SIG-M5 (cell line): ENCODE measurements around the gene RIMBP2.

Experiments used
- DNase-seq: peaks from one replicate; lab custom pipeline; 2025; lab: John Stamatoyannopoulos, UW

The RIMBP2 gene

DNA sequence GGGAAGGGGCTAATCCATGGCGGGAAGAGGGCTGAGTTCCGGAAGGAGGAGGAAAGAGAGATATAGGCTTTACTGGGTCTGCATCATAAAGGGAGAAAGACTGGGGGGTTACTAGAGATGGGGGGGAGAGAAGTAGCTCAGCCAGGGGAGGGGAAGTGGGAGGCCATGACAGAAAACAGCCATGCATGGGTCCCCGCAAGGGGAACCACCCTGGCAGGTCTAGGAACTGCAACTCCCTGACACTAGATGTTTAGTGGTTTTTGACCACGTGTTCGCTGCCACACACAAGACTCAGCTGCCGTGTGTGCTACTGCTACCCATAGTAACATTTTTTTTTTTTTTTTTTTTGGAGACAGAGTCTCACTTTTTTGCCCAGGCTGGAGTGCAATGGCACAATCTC, 145.0 kb downstream of the RIMBP2 start:
- no peak for DNase-seq

DNA sequence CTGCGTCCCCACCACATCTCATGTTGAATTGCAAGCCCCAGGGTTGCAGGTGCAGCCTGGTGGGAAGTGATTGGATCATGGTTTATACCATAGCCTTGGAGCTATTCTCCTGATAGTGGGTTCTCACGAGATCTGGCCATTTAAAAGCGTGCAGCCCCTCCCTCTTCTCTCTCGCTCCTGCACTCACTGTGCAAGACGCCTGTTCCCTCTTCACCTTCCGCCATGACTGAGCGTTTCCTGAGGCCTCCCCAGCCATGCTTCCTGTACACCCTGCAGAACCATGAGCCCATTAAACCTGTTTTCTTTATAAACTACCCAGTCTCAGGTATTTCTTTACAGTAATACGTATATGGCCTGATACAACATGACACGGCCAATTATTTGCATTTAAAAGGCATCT, 146.6 kb downstream of the RIMBP2 start:
- DNase-seq, result no peak

DNA sequence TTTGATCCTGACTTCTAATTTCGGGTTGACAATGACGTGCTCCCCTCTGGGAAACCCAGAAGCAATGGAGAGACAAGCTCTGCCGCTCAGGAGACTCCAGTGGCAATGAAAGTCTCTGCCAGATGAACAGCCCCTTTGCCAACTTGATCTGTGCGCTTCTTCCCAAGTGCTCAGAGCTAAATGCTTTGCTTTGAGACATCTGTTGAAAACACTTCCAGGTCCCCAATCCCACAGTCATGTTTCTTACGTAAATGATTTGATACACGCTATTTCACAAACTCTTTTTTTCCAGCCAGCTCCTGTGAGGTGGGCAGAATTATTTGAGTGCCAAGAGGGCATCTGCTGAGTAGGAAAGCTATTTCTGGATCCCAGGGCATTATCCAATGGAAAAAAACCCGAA, 147.6 kb downstream of the RIMBP2 start:
- DNase-seq, result no peak

DNA sequence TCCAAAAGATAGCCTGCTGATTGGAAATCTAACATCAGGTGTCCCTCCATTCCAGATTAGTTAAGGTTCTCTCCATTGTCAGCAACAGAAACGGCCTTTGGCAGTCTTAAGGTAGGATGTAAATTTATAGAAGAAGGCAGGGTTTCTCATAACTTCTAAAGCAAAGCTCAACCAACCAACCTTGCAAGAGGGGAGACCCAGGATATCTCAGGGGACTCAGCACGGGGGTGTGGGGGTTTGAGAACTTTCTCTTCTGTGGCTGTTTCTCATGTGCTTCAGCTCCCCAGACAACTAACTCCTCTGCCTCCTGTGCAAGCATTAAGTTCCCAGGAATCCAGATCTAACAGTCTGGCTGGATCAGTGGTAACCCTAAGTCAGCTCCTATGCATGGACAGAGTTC, 148.1 kb downstream of the RIMBP2 start:
- DNase-seq, result no peak

DNA sequence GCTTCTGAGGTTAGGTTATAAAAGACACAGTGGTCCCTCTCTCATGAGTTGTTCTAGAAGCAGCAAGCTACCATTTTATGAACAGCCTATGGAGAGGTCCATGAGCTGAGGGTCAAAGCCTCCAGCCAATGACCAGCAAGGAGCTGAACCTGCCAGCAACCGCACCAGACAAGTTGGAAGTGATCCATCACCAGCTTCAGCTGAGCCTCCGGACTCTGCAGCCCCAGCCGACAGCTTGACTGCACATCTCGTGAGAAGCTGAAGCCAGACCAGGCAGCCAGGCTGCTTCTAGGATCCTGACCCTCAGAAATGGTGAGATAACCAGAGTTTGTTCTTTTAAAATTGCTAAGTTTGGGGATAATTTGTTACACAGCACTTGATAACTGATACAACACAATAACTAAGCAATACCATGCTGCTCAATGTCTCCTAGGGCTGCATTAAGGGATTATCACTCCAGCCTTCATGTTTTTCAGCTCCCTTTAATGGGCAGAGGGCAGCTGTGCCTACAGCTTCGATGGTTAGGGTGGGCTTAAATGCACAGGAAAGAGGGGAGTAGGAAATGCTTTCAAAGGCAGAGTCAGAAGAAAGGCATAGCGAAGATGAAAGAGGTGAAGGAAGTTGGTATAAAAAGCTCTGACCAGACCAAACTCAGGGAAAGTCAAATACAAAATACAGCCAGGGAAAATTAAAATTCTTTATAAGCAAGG, 149.5 kb downstream of the RIMBP2 start:
- DNase-seq, result no peak

DNA sequence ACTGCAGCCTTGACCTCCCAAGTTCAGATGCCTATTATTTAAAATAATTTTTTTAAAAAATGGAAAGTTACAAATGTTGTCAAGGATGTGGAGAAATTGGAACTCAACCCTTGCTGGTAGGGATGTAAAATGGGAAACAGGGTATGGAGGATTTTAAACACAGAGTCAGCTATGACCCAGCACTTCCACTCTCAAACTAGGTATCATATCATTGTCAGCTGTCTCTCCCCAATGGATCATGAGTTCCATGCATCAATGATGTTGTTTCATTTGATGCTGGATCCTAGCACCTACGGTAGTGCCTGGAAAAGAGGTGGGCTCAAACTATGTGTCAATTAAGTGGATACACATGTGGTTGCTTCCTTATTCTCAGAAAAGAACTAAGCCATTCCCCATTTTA, 150.9 kb downstream of the RIMBP2 start:
- DNase-seq, result no peak

DNA sequence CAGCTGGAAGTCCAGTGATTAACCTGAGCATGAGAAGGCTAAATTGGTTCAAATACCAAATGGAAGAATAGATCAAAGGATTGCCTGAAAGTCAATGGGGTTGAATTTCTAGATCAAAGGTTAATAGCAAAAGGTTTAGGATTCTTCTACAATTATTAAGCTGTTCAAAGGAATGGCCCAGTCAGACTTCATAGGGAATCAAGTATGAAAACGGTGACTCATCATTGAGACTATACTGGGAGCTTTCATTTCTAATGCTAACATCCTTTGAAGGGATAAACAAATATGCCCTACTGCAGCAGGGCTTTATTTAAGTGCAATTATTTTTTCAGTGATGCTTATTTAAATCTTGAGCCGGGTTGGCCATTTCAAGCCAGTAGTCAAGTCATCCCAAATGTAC, 152.8 kb downstream of the RIMBP2 start:
- DNase-seq, result no peak

DNA sequence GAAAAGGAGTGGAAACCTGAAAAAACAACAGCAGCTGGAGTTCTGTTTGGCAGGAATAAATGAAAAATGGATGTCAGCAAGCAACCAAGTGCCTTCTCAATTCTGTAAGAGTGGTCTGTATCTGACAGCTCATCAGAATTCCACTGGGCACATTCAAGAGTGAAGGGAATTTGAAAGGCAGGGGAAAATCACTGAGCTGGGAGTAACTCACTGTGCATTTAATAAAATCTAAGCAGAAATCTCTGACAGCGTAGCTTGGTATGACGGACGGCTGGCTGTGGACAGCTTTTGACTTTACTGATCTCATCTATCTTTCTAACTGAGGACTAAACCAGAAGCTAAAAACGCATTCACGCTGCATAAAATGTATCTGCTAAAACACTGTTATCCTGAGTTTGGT, 153.4 kb downstream of the RIMBP2 start:
- no peak for DNase-seq

DNA sequence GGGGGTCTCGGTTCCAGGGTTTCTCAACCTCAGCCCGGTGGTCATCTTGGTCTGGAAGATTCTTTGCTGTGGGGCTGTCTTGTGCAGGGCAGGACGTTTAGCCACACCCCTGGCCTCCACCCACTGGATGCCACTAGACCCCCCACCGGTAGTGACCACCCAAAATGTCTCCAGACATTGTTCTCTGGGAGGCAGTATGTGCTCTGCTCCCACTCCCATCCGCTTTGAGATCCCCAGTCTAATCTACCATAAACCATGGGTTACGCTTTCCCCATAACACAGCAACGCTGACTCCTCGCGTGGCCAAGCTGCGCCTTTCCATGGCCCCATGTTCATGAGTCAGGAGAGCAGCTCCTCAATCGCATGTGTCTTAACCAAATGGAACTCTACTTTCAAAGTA, 155.8 kb downstream of the RIMBP2 start:
- DNase-seq, result no peak

DNA sequence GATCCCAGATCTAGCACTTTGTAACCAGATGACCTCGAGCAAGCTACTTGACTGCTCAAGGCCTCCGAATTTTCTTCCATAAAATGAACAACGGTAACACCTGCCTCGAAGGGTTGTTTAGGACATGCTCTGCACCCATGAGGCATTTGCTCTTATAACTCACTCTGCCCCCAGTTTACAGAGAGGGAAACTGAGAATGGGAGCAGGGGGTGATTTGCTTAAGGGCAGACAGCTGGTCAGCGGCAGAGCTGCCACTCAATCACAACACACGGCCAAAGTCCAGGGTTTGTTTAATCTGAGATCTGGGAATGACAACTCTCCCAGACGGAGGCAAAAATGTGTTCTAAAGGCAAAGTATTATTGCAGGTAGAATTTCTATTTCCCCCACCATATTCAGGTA, 156.3 kb downstream of the RIMBP2 start:
- no peak for DNase-seq

DNA sequence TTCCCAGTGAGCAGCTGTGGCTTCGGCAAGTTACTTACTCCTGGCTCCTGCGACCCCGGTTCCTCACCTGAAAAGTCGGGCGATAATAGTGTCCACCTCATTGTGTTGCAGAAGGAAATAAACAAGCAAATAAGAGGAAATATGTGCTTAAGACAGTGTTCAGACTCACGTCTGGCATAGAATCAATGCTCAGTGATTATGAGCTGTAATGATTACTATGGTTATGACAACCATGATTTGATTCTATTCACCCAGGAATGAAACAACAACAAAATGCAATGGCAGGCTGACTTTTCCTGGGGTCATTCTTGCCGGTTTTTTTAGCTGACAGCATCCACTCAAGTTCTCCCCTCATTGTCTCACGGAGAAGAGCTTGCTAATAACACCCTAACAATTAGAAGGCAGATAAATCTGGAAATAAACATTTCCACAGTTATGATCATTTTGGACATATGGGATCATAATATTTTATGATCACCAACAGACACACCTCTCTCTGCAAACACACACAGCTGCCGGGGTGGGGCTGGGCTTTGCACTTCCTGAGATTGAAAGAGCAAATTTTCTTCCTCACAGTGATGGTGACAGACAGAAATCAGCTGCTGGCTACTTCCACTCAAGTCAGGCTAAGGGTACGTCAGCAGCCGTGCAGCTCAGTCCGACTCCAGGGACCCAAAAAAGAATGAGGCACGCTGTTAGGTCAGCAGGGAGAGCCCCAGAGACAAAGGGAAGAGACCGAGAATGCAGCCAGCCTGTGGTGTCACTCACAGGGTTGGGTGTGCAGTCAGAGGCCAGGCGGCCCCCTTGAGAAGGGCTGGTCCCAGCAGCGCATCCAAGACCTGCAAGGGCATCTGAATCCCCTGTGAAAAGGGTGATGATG, 158.0 kb downstream of the RIMBP2 start:
- DNase-seq, result no peak

DNA sequence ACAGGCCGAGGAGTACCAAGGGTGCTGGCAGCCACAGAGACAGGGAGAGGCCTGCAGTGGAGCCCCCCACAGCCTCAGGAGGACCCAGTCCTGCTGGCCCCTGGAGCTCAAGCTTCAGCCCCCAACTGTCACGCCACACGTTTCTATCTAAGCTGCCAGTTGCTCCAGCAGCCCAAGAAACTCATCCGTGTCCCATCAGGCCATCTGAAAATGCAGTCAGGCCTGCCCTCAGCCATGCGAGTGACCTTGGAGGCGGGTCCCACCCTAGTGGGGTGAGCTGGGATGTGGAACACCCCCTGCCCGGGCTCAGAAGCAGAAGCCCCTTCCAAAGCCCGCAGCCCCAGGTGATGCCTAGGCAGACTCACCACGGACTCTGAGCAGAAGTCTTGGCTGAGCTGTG, 158.9 kb downstream of the RIMBP2 start:
- no peak for DNase-seq

DNA sequence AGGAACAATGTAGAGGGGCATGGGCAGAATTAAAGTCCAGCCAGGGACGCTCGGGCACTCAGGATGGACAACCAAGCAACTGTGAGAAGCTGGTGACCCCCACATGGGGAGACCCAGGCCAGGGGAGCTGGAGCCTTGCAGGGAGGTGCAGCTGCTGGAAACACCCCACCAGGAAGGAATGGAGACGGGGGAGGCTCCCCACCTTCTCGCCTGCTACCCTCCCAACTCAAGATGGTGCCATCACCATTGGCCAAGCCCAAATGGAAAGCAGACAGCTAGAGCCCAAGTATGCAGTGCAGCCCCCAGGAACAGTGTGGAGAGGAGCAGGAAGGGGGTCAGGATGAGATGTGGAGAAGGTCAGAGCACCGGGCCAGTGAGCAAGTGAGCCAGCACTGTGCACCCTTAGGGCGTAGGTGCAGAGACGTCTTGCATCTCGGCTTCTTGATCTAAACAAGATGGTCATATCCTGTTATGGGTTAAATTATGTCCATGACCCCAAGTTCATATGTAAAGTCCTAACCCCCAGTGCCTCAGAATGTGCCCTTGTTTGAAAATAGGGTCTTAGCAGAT, 159.5 kb downstream of the RIMBP2 start:
- no peak for DNase-seq

DNA sequence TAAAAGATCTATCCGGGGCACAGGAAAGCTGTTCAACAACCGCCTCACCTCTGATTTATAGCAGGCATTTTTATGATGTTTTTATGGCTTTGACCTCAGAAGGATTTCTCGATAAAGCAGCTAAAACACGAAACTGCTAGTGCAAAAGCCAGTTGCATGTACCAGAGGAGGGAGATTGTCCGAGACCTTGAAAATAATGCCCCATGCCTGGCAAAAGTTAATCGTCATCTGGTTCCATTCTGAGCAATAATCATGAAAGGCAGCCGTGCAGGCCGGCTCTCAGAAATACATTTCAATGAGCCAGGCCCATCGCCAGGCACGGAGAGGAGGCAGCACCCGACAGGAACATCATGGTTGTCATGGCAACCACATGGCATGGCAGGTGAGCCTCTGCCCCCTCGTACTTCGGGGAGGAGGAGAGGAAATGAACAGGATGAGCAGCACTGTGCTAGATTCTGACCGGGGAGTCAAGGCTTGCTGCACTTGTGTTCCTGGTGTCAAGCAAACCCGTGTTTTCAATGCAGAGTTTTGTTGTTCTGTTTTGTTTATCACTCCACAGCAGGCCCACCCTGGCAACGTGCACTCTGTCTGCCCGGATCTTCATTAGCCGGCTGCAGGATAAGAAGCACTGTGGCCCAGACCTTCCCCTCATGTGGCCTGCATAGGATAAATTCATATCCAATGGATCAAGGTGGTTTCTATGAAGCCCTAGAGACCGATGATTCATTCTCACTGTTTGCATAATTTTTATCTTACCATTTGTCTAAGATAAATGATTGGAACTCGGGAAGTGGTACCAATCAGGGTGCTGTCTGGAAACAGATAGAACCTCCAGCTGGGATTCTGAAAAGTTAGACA, 160.2 kb downstream of the RIMBP2 start:
- no peak for DNase-seq

DNA sequence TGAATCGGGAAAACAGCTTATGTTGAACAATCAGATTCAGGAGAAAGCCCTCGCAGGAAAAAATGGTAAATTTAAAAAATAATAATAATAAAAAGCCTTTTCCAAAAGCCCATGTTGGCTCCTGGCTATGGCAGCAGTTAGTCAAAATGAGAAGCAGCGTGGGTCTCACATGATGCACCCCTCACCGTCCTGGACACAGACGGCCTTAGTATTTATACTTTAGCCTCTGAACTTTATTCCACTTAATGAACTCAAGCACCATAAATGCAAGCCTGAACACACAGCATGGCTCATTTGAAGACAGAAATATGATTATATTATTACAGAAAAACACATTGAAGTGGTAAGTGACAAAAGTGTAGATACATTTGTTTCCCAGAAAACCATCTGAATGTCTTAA, 160.9 kb downstream of the RIMBP2 start:
- no peak for DNase-seq

DNA sequence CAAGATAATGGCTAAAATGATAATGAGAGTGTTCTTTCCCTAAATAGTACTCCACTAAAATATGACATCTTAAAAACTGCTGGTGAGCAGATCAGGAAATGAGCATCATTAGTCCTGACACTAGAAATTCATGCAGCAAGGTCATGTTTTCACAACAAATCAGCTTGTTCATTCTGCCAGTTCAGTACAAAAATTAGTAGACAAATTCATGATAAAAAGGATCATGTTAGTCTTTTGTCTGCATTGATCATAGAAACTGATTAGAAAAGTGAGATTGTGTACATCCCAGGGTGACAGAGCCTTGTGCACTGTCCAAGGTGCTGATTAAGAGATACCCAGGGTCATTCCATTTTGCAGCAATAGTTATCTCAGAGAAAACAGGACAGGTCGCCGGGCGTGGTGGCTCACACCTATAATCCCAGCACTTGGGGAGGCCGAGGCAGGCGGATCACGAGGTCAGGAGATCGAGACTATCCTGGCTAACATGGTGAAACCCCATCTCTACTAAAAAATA, 163.6 kb downstream of the RIMBP2 start:
- DNase-seq, result no peak

DNA sequence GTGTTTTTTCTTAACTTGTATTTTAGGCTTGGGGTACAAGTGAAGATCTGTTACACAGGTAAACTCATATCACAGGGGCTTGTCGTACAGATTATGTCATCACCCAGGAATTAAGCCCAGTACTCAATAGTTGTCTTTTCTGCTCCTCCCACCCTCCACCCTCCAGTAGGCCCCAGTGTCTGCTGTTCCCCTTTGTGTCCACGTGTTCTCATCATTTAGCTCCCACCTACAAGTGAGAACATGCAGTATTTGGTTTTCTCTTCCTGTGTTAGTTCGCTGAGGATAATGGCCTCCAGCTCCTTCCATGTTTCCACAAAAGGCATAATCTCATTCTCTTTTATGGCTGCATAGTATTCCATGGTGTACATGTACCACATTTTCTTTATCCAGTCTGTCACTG, 166.7 kb downstream of the RIMBP2 start:
- no peak for DNase-seq

DNA sequence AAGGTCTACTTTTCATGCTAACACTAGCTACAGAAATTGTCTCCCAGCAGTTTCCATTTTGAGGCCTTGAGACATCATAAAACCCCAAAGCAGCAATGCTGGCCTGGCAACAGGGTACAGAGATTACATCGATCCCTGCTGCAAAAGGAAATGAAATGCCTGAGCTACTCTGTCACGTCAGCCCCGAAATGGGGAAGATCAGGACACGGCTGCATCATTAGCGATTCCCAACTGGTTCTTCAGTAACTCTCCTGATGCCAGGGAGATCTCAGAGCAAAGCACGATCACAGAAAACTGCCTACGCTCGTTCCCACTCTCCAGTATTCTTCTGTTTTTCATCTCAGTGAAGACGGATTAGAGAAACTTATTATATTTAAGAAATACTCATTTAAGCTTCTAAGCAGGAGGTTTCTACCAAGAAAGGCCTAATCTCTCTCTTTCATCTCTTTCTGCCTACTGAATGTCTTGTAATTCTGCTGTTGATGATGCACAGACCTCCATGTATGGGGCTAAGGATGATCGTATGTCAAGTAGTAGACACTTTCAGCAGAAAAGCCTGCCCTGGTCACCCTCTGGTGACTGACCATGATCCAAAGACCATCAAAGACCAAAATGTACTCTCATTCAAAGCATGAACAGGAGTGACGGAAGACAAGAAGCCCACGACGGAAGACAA, 168.5 kb downstream of the RIMBP2 start:
- DNase-seq, result no peak

DNA sequence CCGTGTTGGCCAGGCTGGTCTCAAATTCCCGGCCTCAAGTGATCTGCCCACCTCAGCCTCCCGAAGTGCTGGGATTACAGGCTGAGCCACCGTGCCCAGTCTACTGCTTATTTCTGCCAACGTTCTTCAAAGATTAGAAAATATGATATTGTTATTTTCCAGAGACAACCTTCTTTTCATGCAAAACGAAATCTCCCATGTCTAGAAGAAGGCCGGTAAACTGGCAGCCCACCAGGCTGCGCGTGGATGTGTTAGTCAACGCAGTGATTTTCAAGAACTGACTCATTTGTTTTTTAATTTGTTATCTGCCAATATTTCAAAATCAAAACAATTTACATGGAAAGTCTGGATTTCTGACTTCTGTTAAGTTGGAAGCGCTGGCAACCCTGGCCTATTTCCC, 169.6 kb downstream of the RIMBP2 start:
- no peak for DNase-seq

DNA sequence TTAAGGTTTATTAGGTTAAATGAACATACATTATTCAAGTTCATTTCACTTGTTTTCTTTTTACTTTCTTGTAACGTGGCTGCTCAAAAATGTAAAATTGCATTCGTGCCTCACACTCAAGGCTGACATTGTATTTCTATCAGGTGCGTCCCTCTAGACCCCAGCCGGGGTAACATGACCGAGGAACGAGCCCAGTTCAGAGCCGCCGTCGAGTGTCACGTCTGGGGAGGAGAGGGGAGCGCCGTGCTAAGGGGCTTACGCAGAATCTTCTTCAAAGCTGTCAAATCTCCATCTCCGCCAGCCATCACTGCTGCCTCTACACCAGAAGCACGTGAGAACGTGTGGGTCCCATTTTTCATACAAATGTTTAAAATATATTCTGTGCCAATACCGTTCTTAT, 170.6 kb downstream of the RIMBP2 start:
- DNase-seq, result no peak

DNA sequence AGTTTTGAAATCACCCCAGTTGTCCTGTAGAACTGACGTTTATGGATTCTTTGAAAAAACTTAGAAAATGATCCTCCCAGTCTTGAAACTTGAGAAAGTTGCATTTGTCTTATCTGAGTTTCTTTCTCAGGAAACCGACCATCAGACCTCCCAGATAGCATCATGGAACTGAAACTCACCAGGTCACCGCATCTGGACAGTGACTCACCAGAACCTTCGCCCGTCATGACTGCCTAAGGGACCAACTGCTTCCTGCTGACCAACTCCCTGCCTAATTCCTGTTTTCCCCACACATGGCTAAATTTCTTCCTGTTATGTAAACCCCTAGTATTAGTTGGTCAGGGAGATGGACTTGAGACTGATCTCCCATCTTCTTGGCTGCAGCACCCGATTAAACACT, 175.7 kb downstream of the RIMBP2 start:
- no peak for DNase-seq
